Body of pancreas (tissue), 4 donors: ENCODE results near the gene EP400.

Experiments
- CTCF ChIP-seq, 7 experiments: fragments of 450-650 bp in 4 of 7; fragments of 200-600 bp in 3 of 7; sonication (generic) in 3 of 7; IDR thresholded peaks; one replicate each; pipeline ENCODE4 v1.5.1; 2016 to 2019; ENCODE audit warnings: antibody characterized with exemption in 7 of 7
- POLR2A ChIP-seq, 3 donors: fragments of 450-650 bp; IDR thresholded peaks; one replicate each; pipeline ENCODE4 v1.6.1; 2016; ENCODE audit warnings: antibody characterized with exemption in 3 of 3, mild to moderate bottlenecking in 2 of 3

- TF ChIP-seq POLR2A (IDR thresholded peaks at IDR 0.05) (no peak), CTCF (IDR thresholded peaks at IDR 0.05) (no peak)
These were observed 102.6 kb downstream of the EP400 start for GRCh38 chr12:132052196-132052932.
